ENCODE measurements around the gene PPARA.
A peak's percentile ranks its signal among the peaks of the same experiment; 100 is the strongest.

PPARA gene

DNA sequence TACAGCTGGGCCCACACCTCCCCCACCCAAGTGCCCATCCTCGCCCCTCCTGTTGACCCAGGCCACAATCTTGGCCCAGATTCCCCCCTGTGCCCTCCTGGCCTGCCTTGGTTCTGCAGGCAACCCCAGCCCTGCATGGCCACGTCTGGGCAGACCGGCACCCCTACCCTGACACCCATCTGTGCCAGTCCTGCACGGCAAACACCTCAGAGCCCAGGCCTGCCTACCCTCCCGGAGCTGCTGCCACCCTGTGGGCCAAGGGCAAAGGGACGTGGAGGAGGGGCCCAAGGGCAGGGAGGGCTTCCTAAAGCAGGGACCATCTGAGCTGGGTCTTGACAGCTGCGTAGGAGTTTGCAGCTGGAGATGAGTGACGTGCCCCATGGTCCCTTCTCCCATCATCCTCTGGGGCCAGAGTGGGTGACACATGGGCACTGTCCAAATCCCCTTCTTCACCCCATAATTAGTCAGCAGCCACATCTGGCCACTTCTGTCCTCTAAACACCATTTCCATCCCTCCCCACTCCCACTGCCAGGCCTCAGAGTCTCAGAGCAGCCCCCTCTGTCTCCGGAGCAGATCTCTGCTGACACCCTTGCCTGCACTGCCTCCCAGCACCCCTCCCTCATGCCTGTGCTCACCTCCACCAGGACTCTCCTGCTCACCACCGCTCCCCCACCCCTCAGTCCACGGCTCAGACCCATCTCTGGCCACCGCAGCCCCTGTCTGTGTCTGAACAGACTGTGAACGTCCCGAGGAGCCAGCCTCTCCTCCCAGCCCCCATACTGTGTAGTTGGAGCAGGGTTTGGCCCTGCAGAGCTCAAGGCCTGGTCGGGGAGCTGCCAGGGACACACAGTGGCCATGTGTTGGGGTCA, 35.6 kb upstream of the PPARA start:
- no peak for DNase-seq

DNA sequence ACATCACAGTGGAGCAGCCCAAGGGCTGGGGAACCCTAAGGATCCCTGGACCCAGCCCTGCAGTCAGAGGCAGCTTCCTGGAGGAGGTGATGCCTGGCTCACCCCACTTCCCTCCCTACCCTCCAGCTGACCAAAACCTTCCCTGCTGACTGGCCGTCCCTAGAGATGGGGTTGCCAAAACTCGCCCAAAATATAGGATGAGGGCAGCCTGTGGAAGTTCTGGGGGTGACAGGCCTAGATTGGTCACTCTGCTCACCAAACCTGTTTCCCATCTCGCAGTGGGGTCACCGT, 35.0 kb upstream of the PPARA start:
- no peak for DNase-seq

DNA sequence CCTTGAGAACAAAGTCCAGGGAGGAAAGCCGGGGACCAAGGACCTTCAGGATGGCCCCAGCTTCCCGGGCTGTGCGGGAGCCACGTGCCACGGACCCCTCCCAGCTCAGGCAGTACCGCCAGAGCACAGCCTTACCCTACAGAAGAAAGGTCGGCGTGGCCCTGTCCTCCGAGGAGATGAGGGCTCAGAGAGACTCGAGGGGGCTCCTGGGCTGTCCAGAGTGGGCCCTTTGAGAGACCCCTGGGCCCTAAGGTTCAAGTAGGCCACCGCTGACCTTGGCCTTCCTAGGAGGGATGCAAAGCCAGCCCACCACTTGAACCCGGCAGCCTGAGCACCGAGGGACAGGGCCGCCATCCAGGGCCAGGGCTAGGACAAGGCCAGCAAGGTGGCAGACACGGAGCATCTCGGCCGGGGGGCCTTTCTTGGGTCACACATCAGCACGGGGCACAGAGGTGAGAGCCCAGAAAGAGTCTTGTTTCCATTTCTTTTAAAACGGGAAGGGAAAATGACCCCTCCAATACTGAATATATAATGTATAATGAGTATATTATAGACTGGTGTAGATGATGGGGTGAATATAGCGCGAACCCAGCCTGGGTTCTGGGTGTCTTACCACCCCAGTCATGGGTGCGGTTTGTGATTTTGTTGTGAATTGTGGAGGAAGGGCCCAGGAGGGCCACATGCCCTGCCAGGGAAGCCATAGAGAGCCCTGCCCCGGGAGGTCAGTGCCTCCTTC, 34.4 kb upstream of the PPARA start:
- no peak for DNase-seq

DNA sequence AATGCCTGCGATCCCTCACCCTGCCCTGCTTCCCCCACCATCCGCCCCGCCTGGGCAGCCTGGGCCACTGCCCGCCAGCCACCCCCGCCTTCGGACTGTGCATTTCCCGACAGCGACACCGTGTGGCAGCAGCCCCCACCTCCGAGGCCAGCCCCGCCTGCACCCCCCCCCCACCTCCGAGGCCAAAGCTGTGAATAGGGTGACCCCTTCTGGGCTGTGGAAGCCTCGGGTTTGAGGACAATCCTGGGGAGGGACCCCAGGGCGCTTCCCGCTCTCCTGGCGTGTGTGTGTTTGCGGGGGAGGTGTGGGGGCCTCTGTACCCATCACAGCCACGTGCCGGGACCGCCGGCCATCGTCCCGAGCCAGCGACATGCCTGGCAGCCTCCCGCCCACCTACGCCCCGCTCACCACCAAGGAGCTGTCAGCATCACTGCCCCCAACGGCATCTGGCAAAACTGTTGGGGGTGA, 33.8 kb upstream of the PPARA start:
- peak; percentile 65 for DNase-seq

DNA sequence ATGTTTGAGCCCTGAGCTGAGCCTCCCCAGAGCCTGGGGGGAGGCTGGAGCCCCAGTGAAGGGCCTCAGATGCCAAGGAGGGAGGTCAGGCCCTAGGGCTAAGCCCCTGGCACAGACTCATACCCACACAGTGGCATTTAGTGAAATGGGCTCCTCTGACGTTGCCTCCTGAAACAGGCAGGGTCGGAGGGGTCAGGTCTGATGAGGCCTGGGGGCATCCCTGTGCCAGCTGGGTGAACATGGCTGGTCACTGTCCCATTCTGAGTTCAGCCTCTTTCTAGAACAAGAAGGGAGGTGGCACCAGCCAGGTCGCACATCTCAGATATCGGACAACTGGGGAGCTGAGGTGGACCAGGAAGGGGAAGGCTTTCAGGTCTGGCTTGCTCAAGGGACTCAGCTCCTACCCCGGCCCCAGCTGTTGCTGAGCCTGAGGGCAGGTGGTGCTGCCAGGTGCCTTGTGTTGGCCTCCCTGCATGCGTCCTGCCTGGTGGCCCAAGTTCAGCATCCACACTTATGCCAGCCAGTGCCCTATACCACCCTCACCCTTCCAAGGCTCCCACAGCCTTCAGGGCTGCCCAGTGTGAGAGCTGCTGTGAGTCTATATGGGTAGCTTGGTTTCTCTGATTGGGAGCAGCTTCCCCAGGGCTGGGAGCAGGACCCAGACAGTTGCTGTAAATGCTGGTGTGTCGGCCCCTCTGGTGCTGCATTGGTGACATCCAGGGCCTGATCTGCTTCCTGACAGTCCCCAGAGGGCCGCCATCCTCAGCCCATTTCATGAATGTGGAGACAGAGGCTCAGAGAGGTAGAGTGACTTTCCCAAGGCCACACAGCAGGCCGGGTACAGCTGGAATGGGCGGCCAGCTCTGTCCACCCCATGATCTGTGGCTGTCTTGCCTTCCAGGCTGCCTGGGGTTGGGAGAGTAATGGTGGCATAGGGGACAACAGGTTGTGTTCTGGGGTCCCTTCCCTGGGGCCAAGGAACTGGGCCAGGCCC, 32.8 kb upstream of the PPARA start:
- DNase-seq: no peak

DNA sequence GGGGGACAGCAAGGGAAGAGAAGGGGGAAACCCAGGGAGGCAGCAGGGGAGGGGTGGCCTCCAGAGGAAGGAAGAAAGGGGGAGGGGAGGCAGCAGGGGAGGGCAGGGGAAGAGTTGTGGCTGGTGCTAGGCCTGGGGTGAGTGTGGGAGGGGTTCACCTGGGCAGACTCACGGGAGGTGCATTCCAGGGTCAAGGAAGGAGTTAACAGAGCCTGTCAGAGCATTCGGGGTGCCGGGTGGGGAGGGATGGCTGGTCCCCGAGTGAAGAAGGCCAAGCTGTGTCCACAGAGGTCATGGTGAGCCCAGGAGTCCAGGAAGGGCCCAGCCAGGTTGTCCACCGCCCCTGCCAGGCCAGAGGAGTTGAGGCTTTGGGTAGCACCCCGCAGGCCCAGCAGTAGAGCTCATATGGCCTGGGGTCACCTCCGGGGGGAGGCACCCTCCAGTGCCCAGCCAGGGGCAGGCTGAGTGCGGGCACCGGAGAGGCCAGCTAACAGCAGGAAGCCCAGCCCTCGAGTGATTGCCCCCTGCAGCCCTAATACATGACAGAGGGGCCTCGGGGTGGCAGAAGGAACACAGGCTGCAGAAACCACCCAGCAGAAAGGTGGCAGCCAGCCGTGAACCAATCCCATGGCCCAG, 31.1 kb upstream of the PPARA start:
- DNase-seq: no peak

DNA sequence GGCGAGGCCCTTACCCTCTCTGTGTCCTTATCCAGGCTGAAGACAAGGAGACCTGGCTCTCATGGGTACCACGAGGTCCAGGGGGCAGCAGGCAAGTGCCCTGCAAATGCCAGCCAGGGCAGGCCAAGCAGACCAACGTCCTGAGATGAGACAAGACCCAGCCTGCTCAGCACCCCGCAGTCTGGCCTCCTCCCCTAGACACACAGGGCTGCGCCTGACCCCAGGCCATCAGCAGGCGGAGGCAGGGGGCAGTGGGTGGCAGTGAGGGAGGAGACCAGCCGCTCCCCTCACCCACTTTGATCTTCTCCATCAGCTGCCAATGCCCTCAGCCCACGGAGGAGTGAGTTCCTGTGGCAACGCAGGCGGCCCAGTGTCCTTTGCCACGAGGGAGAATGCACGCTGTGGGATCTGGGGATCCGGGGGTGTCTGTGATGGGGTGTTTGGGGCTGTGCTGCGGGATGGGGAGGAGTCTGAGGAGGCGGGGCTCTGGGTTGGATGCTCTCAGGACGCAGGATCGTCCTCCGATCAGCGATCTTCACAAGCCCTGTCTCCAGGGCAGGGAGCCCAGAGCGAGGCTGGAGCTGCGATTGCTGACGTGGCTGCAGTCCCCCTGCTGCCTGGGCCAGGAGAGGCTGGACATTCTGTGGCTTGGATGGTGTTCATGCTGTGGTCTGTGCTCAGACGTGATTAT, 30.5 kb upstream of the PPARA start:
- DNase-seq: no peak

DNA sequence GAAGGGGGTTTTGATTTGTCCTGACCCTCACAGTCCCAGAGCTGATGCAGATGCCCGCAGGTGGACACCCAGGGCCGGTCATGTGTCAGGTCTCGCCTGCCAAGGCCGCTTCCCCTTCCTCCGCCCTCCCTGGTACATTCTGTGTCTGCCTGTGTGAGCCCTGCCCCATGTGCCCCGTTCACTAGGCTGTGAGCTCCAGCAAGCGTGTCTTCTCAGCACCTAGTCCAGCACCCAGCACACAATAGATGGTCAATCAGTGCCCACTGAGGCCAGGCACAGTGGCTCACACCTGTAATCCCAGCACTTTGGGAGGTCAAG, 29.9 kb upstream of the PPARA start:
- DNase-seq: no peak

DNA sequence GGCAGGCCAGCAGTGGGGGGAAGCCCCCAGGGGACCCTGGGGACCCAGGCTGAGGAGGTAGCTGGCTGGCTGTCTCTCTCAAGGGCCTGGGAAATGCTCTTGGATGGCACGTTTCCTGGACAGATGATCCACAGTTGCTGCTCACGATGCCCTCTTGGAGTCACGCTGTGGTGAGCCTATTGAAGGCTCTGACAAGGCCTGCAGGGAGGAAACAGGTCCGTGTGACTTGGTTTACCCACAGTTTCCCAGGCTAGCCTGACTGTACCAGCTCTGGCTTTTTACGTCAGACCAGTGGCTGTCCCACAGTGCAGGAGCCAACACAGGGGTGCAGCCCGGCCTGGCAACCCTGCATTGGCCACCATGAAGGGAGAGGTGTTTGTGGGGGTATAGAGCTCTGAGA, 29.2 kb upstream of the PPARA start:
- DNase-seq: no peak

DNA sequence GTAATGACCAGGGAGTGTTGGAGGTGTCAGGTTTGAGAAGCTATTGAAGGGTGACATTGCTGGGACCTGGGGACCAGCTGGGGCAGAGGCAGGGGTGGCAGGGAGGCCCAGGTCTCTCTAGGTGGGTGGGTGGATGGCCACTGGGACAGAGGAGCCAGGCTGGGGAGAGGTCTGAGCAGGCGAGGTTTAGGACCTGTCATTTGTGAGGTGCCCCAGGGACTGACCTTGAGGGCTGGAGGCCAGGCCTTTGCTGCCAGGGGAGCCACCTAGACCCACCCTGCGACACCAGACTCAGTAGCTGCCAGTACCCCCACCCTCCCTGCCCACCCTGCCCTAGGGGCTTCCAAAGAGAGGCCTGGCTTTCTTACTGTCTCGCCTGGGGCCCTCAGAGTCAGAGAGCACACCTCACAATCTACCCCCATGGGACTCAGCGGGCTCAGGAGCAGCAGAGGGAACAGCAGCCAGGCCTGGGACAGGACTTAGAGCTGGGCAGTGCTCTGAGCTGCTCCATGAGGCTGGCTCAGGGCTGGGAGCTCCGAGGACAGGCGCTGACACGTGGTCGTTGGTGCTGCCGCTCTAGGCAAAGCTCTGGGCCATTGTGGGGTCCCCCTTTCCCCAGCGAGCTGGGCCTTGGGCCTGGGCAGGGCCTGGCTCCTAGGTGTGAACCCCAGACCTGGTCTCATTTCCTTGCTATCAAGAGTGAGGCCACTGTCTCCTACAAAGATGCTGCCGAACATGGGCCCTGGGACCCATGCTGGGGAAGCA, 28.6 kb upstream of the PPARA start:
- no peak for DNase-seq

DNA sequence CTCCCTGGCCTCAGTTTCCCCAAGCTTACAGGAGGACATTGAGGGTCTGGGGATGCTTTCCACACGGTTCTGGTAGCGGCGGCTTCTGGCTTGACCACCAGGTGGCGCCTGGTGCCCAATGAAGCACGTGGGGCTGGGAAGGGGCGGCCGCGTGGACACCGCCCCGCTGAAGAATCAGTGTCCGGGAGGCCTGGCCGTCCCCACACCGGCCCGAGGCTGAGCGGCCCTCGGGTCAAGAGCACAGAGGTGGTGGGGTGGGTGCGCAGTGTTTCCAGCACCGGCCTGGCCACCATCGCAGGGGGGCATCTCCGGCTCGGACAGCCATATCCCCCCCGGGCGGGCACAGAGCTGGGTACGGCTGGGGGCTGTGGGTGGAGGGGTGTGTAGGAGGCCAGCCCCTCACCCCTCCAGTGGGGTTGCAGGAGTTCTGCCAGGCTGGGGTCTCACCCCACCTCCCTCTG, 27.8 kb upstream of the PPARA start:
- DNase-seq: peak; percentile 53

DNA sequence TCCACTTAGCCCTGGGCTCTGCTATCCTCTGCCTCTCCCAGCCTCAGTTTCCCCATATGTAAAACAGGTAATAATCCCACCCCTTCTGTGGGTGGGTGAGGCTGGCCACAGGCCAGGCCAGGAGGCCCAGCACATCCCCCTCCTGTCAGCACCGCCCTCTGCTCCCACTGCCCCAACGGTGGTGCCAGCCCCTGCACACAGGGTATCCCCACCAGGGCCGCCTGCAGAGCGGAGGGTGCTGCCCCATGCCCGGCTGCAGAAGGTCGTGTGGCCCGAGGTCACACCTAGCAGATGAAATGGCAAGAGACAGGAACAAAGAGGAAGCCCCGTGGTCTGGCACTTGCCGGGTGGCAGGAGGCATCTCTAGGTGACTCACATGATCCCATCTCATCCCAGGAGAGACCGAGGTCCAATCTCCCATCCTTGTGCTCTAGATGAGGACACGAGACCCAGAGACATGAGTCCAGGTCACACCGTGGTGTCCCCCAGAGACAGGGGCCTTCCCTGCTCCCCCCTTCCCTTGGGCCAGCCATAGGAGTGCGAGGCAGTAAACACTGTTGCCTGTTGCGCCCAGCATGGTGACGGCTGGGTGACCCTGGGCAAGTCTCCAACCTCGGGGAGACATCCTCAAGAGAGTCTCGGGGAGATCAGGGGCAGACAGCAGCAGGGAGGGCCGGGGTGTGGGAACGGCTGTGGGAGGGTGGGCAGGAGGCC, 27.2 kb upstream of the PPARA start:
- no peak for DNase-seq

DNA sequence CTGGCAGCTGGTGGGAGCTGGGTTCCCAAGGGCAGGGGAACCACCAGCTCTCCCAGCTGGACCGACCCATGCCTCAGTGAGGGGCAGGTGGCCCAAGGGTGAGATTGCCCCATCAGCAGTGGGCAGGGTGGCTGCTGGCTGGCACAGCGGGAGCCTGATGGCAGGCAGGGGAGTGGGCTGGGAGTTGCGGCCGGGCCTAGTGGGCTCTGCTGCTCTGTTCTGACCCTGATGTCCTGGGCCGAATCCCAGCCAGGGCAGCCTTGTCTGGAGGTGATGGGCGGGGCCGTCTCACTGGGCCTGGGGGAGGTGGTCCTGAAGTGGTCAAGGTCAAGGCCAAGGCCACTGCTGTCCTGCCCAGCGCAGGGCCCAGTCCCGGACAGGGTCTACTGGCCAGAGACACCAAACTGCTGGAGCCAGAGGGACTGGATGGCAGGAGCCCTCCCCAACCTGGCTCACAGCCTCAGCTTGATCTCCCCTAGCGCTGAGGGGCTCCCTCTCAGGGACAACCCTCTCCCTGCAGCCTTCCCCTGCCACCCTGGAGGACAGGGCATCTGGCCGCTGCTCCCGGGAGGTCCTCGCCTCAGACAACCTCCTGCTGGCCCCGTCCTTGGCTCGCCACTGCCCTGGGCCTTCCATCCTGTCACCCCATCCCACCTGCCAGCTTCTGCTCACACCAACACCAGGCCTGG, 26.5 kb upstream of the PPARA start:
- DNase-seq: no peak

DNA sequence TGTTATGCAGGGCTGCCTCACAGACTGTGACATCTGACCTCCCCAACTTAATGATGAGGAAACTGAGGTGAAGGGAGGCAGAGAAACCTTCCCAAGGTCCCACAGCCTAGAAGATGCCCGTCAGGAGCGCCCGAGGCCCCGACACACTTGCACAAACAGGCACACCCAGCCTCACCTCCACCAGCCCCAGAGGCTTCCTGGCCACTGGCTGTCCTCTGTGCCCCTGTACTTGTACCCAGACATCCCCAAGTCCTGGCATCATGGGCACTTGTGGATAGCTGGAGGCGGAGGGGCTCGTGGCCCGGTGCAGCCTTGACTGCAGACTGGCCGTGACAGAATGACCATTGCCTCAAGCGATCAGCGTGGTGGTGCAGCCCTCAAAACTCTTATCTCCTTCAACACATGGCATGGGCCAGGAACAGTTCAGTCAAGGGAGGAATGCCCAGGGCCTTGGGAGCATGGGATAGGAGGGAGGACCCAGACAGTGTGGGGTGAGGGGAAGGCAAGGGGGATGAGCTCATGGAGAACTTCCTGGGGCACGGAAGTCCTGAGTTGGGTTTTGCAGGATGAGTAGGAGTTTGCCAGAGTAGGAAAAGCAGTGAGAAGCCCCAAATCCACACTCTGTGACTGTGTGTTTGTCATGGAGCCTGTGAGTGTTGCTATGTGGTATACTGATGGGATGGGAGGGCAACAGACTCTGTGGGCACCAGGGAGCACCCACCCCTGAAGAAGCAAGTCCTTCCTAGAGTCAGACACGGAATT, 25.8 kb upstream of the PPARA start:
- DNase-seq: no peak

DNA sequence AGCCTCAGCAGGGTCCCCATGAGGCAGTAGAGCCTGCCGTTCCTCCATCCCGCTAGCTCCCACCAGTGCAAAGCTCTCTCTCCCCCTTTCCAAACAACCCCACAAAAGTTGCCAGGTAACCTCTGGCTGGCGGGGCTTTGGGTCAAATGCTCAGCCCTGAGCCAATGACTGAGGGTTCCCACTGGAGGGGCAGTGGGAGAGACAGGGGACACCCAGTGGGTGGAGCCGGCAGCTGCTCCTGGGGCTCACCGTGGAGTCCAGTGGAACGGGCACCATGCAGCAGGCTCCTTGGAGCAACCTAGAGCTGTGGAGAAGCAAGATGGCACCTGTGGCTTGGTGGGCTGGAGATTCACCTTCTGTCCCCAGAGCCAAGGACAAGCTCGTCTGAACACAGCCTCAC, 25.0 kb upstream of the PPARA start:
- DNase-seq: no peak

DNA sequence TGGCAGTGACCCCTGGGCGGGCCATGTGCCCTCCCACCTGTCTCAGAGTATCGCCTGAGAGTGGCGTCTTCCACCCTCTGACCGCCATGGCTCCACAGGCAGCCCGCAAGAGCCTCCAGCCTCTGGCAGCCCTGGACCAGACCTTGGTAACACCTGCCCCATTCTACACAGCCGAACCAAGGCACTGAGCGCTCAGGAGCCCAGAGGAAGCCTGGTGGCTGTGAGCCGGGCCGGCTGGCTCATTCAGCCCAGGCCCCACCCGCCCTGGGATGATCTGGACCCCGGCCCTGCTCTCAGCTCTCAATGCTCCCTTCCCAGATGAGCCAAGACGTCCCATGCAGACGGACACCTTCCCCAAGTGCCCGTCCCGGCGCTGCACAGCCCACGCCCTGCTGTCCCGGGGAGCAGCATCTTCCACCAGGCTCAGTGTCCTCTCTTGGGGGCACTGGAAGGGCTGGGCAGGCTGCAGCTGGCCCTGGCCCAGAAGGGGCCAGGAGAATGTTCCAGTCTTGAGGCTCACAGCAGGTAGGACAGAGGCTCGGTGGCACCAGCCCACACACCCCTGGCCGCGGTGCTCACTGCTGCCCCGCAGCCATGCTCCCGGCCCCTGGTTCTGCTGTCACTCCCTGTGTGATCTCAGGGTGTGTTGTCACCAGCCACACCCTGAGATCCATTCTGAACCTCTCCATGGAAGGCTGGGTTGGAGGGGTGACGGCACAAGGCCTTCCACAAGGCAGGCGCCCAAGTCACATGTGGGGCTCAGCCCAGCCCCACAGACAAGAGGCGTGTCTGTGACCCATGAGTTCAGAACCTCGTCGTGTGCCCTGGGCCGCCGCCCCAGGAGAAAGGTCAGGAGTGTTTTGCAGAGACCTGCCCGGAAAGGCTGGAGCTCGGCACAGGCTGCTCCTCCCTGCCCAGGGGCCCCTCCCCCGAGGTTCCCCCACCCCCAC, 24.2 kb upstream of the PPARA start:
- DNase-seq: no peak

DNA sequence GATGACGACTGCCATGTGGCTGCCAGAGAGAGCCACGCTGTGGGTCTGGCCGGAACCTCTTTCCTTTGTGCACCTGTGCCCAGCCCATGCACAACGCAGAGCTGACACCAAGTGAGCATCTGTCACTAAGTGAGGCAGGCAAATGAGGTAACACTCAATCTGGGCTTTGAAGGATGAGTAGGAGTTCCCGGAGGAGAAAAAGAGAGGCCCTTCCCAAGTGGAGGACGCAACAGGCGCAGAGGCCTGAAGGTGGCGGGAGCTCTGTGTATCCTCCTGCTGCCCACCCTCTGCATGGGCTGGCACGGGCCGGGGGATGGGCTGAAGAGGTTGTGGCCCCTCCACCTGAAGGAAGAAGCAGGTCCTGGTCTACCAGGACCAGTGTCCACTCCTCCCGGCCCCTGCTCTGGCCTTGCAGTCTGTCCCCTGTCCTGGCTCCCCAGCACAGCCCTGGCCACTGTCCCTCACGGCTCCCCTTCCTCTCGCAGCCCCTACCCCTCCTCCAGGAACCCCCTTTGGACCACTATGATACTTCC, 23.4 kb upstream of the PPARA start:
- no peak for DNase-seq

DNA sequence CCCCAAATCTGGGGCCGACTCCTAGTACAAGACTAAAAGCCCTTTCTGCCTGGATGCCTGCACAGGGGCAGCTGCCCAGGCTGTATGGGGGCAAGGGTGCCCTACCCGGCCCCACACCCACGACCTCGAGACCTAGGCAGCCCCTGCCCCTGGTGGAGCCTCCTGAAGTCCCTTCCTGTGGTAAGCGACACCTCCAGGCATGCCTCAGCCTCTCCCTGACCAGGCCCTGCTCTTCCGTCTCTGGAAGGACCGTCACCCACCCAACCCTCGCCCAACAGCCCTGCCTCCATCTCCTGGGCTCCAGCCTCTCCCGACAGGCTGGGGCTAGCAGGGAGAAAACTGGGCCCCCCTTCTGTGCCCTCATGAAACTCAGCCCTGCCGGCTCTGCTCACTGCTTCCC, 22.8 kb upstream of the PPARA start:
- DNase-seq: no peak

All from T1000 (cell line).